IMR-90 (cell line): ENCODE measurements around the gene USP28. TPM values are rescaled to one million over a fixed set of nuclear protein-coding genes. Genes with fewer than 3 reads are reported as not detected.

Experiments used
- ATAC-seq: fragments of 200-7000 bp; cut with Tn5 transposase; 2 replicates; pipeline ENCODE4 v1.9.1; 2020; ENCODE audit warnings: low read depth, mild to moderate bottlenecking, moderate library complexity
- BruUV-seq: library from RNA; stranded (reverse); fragments of 400-500 nt; replicated peaks from 2 replicates; lab custom pipeline; 2021; lab: Mats Ljungman, UMichigan
- CTCF ChIA-PET: fragments of 300-600 bp; formaldehyde crosslinking; extraction: SDS; loops from one replicate; lab custom pipeline; 2021; ENCODE audit warnings: antibody characterized with exemption; lab: Yijun Ruan, JAX
- POLR2A ChIA-PET: fragments of 300-600 bp; sonication (Branson Sonifier 250); formaldehyde crosslinking; loops from one replicate; lab custom pipeline; 2022; ENCODE audit warnings: antibody characterized with exemption; ENCODE audit not compliant: unreplicated experiment; lab: Charles Lee
- DNase-seq: peaks from one replicate; pipeline ENCODE4 v3.0.0; 2013
- H2AFZ ChIP-seq: replicated peaks from 2 replicates; pipeline ENCODE3; 2013; ENCODE audit warnings: low read length, mild to moderate bottlenecking; ENCODE audit not compliant: poor library complexity
- H2AK5ac ChIP-seq: 2 replicates; pipeline ENCODE4 v1.6.1; 2013; ENCODE audit warnings: low read depth, low read length, inconsistent platforms
- H2AK9ac ChIP-seq: replicated peaks from 2 replicates; pipeline ENCODE3; 2013; ENCODE audit warnings: mild to moderate bottlenecking, low read depth, low read length, moderate library complexity; ENCODE audit not compliant: poor library complexity
- H2BK120ac ChIP-seq: 2 replicates; pipeline ENCODE4 v1.6.1; 2013; ENCODE audit warnings: low read depth, low read length, inconsistent platforms
- H2BK15ac ChIP-seq: 3 replicates; pipeline ENCODE4 v1.6.1; 2013; ENCODE audit warnings: low read depth, low read length, inconsistent platforms
- H2BK20ac ChIP-seq: 2 replicates; pipeline ENCODE4 v1.6.1; 2013; ENCODE audit warnings: low read depth, mild to moderate bottlenecking, inconsistent platforms, low read length, moderate library complexity
- H2BK5ac ChIP-seq: 2 replicates; pipeline ENCODE4 v1.6.1; 2013; ENCODE audit warnings: mild to moderate bottlenecking, low read depth, low read length, inconsistent platforms; ENCODE audit not compliant: poor library complexity, severe bottlenecking
- H3K14ac ChIP-seq: replicated peaks from 2 replicates; pipeline ENCODE4 v1.6.1; 2013; ENCODE audit warnings: low read depth, low read length, inconsistent platforms
- H3K18ac ChIP-seq: 2 replicates; pipeline ENCODE4 v1.6.1; 2013; ENCODE audit warnings: low read depth, low read length, control low read depth
- H3K23ac ChIP-seq: 2 replicates; pipeline ENCODE4 v1.6.1; 2013; ENCODE audit warnings: low read depth, low read length, inconsistent platforms
- H3K27ac ChIP-seq: 2 replicates; pipeline ENCODE4 v1.5.1; 2013; ENCODE audit warnings: mild to moderate bottlenecking, control low read depth, low read length; ENCODE audit not compliant: insufficient read depth
- H3K27me3 ChIP-seq: 2 replicates; pipeline ENCODE4 v1.6.1; 2013; ENCODE audit warnings: low read length; ENCODE audit not compliant: control insufficient read depth, insufficient read depth
- H3K36me3 ChIP-seq: 2 replicates; pipeline ENCODE4 v1.6.1; 2013; ENCODE audit warnings: low read length, mixed read lengths; ENCODE audit not compliant: control insufficient read depth, insufficient read depth
- H3K4ac ChIP-seq: 2 replicates; pipeline ENCODE4 v1.6.1; 2013; ENCODE audit warnings: low read depth, low read length, inconsistent platforms
- H3K4me1 ChIP-seq: 2 replicates; pipeline ENCODE4 v1.6.1; 2013; ENCODE audit warnings: low read length, mixed read lengths; ENCODE audit not compliant: control insufficient read depth, insufficient read depth
- H3K4me2 ChIP-seq: 2 replicates; pipeline ENCODE4 v1.6.1; 2013; ENCODE audit warnings: low read depth, mild to moderate bottlenecking, control low read depth, low read length, moderate library complexity
- H3K4me3 ChIP-seq: 2 replicates; pipeline ENCODE4 v1.5.1; 2013; ENCODE audit warnings: low read depth, mild to moderate bottlenecking, control low read depth, low read length, moderate library complexity; ENCODE audit not compliant: insufficient read depth
- H3K56ac ChIP-seq: 2 replicates; pipeline ENCODE4 v1.6.1; 2013; ENCODE audit warnings: low read length, inconsistent platforms; ENCODE audit not compliant: insufficient read depth; ENCODE audit errors: extremely low read depth
- H3K79me1 ChIP-seq, 2 experiments: 2 replicates each; pipeline ENCODE4 v1.6.1; 2013; ENCODE audit warnings: low read length in 2 of 2, inconsistent platforms in 1 of 2, low read depth in 1 of 2
- H3K9ac ChIP-seq: 2 replicates; pipeline ENCODE4 v1.6.1; 2013; ENCODE audit warnings: low read depth, low read length, control low read depth
- H3K9me1 ChIP-seq: 2 replicates; pipeline ENCODE4 v1.6.1; 2013; ENCODE audit warnings: low read length, inconsistent platforms; ENCODE audit not compliant: insufficient read depth
- H3K9me3 ChIP-seq: 2 replicates; pipeline ENCODE4 v1.6.1; 2013; ENCODE audit warnings: low read length; ENCODE audit not compliant: control insufficient read depth, insufficient read depth
- H4K20me1 ChIP-seq: 2 replicates; pipeline ENCODE4 v1.6.1; 2013; ENCODE audit warnings: low read length, inconsistent platforms; ENCODE audit not compliant: insufficient read depth
- H4K5ac ChIP-seq: 2 replicates; pipeline ENCODE4 v1.6.1; 2013; ENCODE audit warnings: mild to moderate bottlenecking, low read depth, low read length, control low read depth
- H4K8ac ChIP-seq, 2 experiments: 2 replicates each; pipeline ENCODE4 v1.6.1; 2013; ENCODE audit warnings: low read depth in 2 of 2, low read length in 2 of 2, control low read depth in 1 of 2, inconsistent platforms in 1 of 2
- H4K91ac ChIP-seq: 2 replicates; pipeline ENCODE4 v1.6.1; 2013; ENCODE audit warnings: low read depth, low read length, inconsistent platforms; ENCODE audit not compliant: insufficient read depth
- CEBPB ChIP-seq: IDR thresholded peaks from 2 replicates; pipeline ENCODE4 v1.6.1; 2012; ENCODE audit warnings: low read depth, low read length, improper control_type of control experiment
- CHD1 ChIP-seq: IDR thresholded peaks from 2 replicates; pipeline ENCODE4 v1.6.1; 2012; ENCODE audit warnings: low read depth, low read length, improper control_type of control experiment
- MAFK ChIP-seq: IDR thresholded peaks from 2 replicates; pipeline ENCODE4 v1.6.1; 2012; ENCODE audit warnings: low read depth, low read length, improper control_type of control experiment
- MAZ ChIP-seq: IDR thresholded peaks from 2 replicates; pipeline ENCODE4 v1.6.1; 2012; ENCODE audit warnings: low read depth, mild to moderate bottlenecking, low read length, improper control_type of control experiment, moderate library complexity, borderline replicate concordance
- WGBS, 2 experiments: methylation state at CpG; one replicate each; pipeline versions ENCODE4 v1.1.5 to v1.1.7; 2013; ENCODE audit warnings: missing lambda C conversion rate in 2 of 2; ENCODE audit not compliant: insufficient read length in 1 of 2; ENCODE audit errors: extremely low coverage in 2 of 2; 5-methylcytosine and 5-hydroxymethylcytosine counted together
- dilution Hi-C: fragments of 300-500 bp; cut with HindIII; formaldehyde crosslinking; loops from one replicate; pipeline ENCODE4 v1.14.3; 2018; ENCODE audit warnings: low sequenced_read_pairs; ENCODE audit not compliant: unreplicated experiment
- in situ Hi-C: fragments of 300-500 bp; cut with MboI; formaldehyde crosslinking; loops from 3 replicates; pipeline ENCODE4 v1.14.3; 2019; ENCODE audit warnings: low sequenced_read_pairs, inconsistent platforms, mixed read lengths
- intact Hi-C: fragments of 100-400 bp; cut with micrococcal nuclease; formaldehyde crosslinking; loops from 2 replicates; pipeline ENCODE4 v1.10.0; 2022
- polyA plus RNA-seq, 3 experiments: library from polyadenylated mRNA; depleted of rRNA; stranded (reverse); fragments of >200 nt; gene quantifications; 2 replicates each; pipeline ENCODE4 v1.2.3, GENCODE V29; 2012; ENCODE audit warnings: low replicate concordance in 1 of 3
- total RNA-seq: library from RNA; depleted of rRNA; stranded (reverse); fragments of >200 nt; gene quantifications from 2 replicates; pipeline ENCODE4 v1.2.3, GENCODE V29; 2012

The USP28 gene
- total and polyA plus RNA-seq, 2 of the 4 experiments (the other 2 are of a cell fraction) = 17.0 to 36.0 TPM

DNA sequence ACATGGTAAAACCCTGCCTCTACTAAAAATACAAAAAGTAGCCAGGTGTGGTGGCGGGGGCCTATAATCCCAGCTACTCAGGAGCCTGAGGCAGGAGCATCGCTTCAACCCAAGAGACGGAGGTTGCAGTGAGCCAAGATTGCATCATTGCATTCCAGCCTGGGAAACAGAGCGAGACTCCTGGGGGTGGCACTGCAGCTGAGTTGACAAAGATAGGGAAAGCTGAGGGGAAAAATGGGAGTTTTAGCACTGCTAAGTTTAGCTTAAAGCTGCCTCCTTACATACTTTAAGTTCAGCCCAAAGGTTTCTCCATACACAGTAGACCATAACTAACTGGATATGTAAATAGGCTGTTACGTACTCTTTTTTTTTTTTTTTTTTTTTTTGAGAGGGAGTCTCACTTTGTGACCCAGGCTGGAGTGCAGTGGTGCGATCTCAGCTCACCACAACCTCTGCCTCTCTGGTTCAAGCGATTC is 9.0 kb upstream of the USP28 start:
- in situ Hi-C loops (no loop called here), dilution Hi-C loops (no loop called here), intact Hi-C loops (no loop called here)
- no peak overlapping the region for H3K14ac ChIP-seq
- no peak overlapping the region for H3K4me3 ChIP-seq
- no TSS peak for BruUV-seq
- H2BK15ac ChIP-seq = no peak overlapping the region
- no peak overlapping the region for H4K5ac ChIP-seq
- no peak overlapping the region for H3K9ac ChIP-seq
- H3K79me1 ChIP-seq = no peaks in the 10 kb centered on the region
- no peak overlapping the region for H2BK5ac ChIP-seq
- H3K27ac ChIP-seq = no peak overlapping the region
- DNase-seq (peak; percentile 44), ATAC-seq (peak; percentile 83)
- no peaks in the 10 kb centered on the region for H3K27me3 ChIP-seq
- ChIA-PET CTCF (interaction anchor here (1.0 kb wide), 1 partner anchor 12 kb away, joined by 3 read pairs; no protein-coding TSS in a partner anchor), POLR2A (interaction anchor here (0.6 kb wide), 1 partner anchor 1570 kb away, joined by 4 read pairs; no protein-coding TSS in a partner anchor)
- H2AK9ac ChIP-seq = no peak overlapping the region
- H2AK5ac ChIP-seq = no peak overlapping the region
- TF ChIP-seq CEBPB (peak; percentile 91), CHD1 (no peak), MAZ (no peak), MAFK (no peak)
- H2BK20ac ChIP-seq = no peak overlapping the region
- no peak overlapping the region for H4K8ac ChIP-seq
- H3K18ac ChIP-seq = no peak overlapping the region
- H3K9me3 ChIP-seq = no peaks in the 10 kb centered on the region
- H3K4me2 ChIP-seq = no peak overlapping the region
- no peaks in the 10 kb centered on the region for H3K4me1 ChIP-seq
- no peak overlapping the region for H3K4ac ChIP-seq
- no peak overlapping the region for H3K23ac ChIP-seq
- H4K91ac ChIP-seq = no peak overlapping the region
- no peaks in the 10 kb centered on the region for H3K9me1 ChIP-seq
- H2AFZ ChIP-seq = no peak overlapping the region
- WGBS, 2 experiments = 0% methylated on average over 1 of the region's 7 CpGs; no CpG with 5 or more reads in 1 of the 2 experiments
- H3K56ac ChIP-seq = no peak overlapping the region
- no peaks in the 10 kb centered on the region for H4K20me1 ChIP-seq
- no peaks in the 10 kb centered on the region for H3K36me3 ChIP-seq
- H2BK120ac ChIP-seq = no peak overlapping the region
